HG03565 (cell line): ENCODE results near the gene FBXO30.

Experiments
- ATAC-seq: cut with Tn5 transposase; IDR thresholded peaks from one replicate; pipeline ENCODE4 v1.9.1; 2021; ENCODE audit warnings: mild to moderate bottlenecking, moderate library complexity; ENCODE audit not compliant: unreplicated experiment

Gene FBXO30

GRCh38 chr6:145822456-145822855 lies 7.9 kb upstream of the FBXO30 start:
- no peak for ATAC-seq

- no peak for ATAC-seq
These were observed 5.4 kb upstream of the FBXO30 start for GRCh38 chr6:145819994-145820393.

GRCh38 chr6:145818796-145819195 lies 4.2 kb upstream of the FBXO30 start:
- ATAC-seq: no peak

GRCh38 chr6:145816392-145816791 lies 1.8 kb upstream of the FBXO30 start:
- no peak for ATAC-seq

- ATAC-seq: peak; percentile 0
These were observed 997 bp upstream of the FBXO30 start for GRCh38 chr6:145815309-145816274.

- ATAC-seq: peak; percentile 9
These were observed 527 bp downstream of the FBXO30 start for GRCh38 chr6:145814035-145814500.

- ATAC-seq: no peak
These were observed 1.1 kb downstream of the FBXO30 start for GRCh38 chr6:145813285-145814034.

- no peak for ATAC-seq
These were observed 2.9 kb downstream of the FBXO30 start for GRCh38 chr6:145811741-145812140.

GRCh38 chr6:145809785-145810184 lies 4.8 kb downstream of the FBXO30 start:
- ATAC-seq: no peak

GRCh38 chr6:145809211-145809610 lies 5.4 kb downstream of the FBXO30 start:
- ATAC-seq: peak; percentile 84

- no peak for ATAC-seq
These were observed 6.4 kb downstream of the FBXO30 start for GRCh38 chr6:145808239-145808638.

GRCh38 chr6:145802141-145802540 lies 12.5 kb downstream of the FBXO30 start:
- no peak for ATAC-seq

GRCh38 chr6:145801021-145801420 lies 13.6 kb downstream of the FBXO30 start:
- no peak for ATAC-seq

- ATAC-seq: no peak
These were observed 16.1 kb downstream of the FBXO30 start for GRCh38 chr6:145798530-145798929.

- no peak for ATAC-seq
These were observed 25.2 kb downstream of the FBXO30 start for GRCh38 chr6:145789443-145789842.

GRCh38 chr6:145787688-145788087 lies 26.9 kb downstream of the FBXO30 start:
- ATAC-seq: no peak

- peak; percentile 79 for ATAC-seq
These were observed 29.9 kb downstream of the FBXO30 start for GRCh38 chr6:145784683-145785082.

GRCh38 chr6:145783796-145784195 lies 30.8 kb downstream of the FBXO30 start:
- no peak for ATAC-seq

GRCh38 chr6:145772846-145773245 lies 41.7 kb downstream of the FBXO30 start:
- no peak for ATAC-seq

- no peak for ATAC-seq
These were observed 49.1 kb downstream of the FBXO30 start for GRCh38 chr6:145765449-145765848.

- ATAC-seq: no peak
These were observed 50.9 kb downstream of the FBXO30 start for GRCh38 chr6:145763742-145764141.

GRCh38 chr6:145761584-145761983 lies 53.0 kb downstream of the FBXO30 start:
- no peak for ATAC-seq
